HG03064 (cell line): Measurements from ENCODE around the gene MMP11.
"Not testable (repeated sequence)": the region's sequence is repeated elsewhere in the genome, so short reads cannot be mapped to it uniquely, and the experiment has no call there.

Experiments used
- ATAC-seq: cut with Tn5 transposase; IDR thresholded peaks from one replicate; pipeline ENCODE4 v1.9.1; 2021; ENCODE audit warnings: low read depth; ENCODE audit not compliant: unreplicated experiment

The MMP11 gene, protein sequence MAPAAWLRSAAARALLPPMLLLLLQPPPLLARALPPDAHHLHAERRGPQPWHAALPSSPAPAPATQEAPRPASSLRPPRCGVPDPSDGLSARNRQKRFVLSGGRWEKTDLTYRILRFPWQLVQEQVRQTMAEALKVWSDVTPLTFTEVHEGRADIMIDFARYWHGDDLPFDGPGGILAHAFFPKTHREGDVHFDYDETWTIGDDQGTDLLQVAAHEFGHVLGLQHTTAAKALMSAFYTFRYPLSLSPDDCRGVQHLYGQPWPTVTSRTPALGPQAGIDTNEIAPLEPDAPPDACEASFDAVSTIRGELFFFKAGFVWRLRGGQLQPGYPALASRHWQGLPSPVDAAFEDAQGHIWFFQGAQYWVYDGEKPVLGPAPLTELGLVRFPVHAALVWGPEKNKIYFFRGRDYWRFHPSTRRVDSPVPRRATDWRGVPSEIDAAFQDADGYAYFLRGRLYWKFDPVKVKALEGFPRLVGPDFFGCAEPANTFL

DNA sequence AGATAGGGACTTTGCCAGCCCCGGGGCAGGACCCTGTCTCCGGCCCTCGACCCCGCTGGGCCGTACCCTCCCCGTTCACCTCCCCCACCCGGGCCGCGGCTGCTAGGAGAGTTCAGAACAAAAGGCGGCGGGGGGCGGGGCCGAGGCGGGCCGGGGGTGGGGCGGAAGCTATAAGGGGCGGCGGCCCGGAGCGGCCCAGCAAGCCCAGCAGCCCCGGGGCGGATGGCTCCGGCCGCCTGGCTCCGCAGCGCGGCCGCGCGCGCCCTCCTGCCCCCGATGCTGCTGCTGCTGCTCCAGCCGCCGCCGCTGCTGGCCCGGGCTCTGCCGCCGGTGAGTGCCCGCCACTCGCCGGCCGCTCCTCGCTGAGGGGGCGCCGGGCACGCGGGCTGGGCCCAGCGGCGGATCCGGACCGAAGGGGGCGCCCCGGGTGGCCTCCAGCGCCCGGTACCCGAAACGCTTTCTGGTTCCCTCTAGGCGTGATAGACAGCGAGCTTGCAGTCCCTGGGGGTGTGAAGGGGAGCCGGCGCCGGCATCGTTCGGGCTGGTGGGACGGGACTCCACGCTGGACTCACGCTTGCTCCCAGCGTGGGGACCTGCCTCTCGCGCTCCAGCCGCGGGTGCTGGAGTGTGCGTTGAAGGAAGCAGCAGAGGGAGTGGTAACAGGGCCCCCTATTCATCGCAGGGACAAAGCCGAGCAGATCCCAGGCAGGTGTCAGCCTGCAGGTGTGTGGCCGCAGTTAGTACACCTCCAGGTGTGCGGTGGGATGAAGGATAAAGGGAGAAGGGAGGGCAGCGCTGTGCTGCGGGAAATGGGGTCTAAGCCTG is at the start of gene MMP11:
Gene MMP11 (plus strand): TSS at position 201 of the 825 bp plus-strand sequence. CDS start 22 bp downstream, at position 223.
- ATAC-seq, result no peak

DNA sequence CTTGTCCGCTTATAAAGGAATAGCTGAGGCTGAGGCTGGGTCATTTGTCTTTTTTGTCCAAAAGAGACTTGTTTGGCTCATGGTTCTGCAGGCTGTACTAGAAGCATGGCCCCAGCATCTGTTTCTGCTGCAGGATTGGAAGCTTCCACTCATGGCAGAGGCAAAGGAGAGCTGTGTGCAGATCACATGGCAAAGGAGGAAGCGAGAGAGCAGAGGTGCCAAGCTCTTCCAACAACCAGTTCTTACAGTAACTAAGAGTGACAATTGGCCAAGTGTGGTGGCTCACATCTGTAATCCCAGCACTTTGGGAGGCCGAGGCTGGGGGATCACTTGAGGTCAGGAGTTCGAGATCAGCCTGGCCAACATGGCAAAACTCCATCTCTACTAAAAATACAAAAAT is 44.5 kb upstream of the MMP11 start:
- not testable (repeated sequence) for ATAC-seq

DNA sequence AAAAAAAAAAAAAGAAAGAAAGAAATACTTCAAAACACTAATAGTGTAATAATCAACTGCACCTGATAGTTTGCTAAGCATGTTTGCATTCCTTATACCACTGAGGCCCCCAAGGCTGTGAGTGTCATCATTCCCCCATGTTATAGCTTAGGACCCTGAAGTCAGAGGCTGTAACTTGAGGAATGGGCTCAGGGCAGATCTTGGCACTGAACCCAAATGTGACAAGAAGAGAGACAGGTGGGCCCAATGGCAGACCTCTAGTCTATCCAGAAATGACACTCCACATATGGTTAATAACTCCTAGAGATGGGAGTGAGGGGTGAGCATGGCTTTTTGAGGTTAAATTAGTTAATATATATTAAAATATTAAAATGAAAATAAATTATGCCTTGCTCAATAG is 35.0 kb upstream of the MMP11 start:
- no peak for ATAC-seq

DNA sequence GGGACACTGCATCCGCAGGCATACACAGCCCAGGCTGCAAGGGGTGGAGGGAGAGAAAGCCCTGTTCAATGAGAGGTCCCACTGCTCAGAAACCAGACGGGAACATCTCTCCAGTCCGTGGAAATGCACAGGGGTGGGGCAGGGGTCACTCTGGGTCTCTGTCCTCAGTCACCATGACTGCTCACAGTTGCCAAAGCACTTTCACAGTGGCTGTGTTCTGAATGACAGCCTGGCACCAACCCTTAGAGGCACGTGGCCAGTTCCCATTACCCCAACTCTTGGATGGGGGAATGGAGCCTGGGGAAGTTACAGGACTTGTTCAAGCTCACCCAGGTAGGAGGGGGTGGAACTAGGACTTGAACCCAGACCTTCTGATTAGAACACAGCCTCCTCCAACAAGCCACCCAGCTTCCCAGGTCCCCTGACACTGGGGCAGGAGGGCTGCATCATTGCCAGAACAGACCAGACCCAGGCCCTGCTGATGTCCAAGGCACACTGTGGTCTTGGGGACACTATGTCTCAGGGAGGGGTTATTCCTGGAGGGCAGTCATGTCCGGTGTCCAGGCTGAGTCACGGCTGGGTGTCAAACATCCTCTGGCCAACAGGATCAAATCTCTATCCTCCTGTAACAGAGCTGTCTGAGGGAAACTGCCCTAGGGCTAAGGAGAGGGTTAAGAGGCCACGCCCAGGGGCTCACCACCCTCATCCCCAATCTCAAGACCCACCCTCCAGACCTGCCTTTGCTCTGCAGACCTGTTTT is 30.0 kb upstream of the MMP11 start:
- no peak for ATAC-seq

DNA sequence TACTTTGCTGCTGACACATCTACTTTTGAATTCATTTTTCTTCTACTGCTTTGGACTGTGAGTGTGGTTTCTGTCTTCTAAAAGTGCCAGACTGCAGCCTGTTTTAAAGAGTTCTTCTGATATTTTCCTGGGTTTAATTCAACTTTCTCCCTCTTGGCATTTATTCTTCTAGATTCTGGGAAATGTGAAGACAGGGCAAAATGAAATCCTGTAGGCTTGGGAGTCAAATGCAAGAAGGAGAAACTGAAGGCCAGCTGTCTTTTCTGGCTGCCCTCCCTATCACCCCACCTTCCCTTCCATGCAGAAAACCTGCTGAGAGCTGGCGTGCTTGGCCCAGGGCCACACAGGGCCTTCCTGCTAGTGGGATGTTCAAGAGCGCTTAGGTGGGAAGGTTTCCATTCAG is 29.3 kb upstream of the MMP11 start:
- ATAC-seq, result no peak

DNA sequence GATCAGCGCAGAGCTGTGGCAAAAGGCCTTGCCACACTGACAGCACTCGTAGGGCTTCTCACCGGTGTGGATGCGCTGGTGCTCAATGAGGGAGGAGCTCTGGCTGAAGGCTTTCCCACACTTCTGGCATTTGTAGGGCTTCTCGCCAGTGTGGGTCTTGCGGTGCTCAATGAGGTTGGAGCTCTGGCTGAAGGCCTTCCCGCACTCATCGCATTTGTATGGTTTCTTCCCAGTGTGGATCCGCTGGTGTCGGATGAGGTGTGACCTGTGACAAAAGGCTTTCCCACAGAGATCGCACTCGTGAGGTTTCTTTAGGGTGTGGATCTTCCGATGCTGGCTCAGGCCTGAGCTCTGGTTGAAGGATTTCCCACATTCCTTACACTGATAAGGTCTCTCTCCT is 28.6 kb upstream of the MMP11 start:
- ATAC-seq, result no peak

DNA sequence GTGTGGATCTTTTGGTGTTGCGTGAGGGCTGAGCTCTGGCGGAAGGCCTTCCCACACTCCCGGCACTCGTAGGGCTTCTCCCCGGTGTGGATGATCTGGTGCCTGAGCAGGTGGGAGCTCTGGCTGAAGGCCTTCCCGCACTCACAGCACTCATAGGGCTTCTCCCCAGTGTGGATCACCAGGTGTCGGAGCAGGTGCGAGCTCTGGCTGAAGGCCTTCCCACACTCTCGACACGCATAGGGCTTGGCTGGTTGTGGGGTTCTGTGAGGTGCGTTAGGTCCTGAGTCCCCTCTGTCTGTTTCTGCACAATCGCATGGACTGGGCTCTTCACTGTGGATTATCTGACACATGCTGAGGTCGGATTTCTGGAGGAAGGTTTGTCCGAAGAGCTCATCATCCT is 28.2 kb upstream of the MMP11 start:
- ATAC-seq, result no peak

DNA sequence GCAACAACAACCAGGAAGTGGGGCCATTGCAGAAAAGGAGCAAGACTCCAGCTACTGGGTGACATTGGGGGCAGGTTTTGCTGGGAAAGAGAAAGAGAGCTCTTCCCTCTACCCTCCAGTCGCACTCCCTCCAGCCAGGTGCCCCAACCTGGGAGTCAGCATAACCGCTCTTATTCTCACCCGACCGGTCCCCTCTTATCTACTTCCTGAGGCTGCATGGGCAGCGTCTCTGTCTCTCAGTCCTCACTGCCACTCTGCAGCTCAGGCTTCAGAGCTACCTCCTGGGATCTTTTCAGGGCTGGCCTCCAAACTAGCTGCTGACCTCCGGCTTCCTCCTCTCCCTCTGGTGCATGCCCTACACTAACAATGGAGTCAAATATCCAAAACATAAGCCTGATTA is 26.9 kb upstream of the MMP11 start:
- no peak for ATAC-seq

DNA sequence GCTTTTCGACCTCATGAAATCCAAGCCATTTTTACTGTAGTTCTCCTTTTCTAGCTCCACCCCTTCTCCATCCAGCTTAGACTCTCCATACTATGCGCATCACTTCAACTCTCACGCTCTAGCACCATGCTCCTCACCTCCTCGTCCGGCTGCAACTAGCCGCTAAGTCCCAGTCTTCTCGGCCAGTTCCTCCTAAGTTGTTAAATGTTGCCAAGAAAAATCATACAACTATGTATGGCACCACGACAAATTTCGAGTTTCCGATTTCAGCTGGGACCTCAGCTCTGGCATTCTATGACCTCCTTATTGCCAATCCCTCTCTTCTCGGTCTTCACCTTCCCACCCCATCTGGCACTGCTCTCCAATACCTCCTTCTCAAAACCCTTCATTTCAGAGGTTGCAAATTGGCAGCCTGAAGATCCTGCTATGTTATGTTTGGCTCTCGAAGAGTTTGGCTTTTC is 22.8 kb upstream of the MMP11 start:
- ATAC-seq, result no peak

DNA sequence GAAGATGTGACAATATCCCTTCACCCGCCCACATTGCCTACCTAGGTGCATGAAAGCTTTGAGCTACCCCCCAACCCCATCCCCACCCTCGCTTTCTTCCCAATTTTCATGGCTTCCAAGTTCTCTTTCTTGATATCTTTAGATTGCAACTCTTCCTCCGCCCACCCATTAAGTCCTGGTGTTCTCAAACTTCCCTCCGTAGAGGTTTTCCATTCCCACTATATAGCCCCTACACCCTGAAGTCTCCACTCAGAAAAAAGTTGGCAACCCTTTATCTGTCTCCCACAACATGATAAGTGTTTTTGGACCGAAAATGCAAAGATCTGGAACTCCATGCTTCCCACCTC is 22.3 kb upstream of the MMP11 start:
- no peak for ATAC-seq

DNA sequence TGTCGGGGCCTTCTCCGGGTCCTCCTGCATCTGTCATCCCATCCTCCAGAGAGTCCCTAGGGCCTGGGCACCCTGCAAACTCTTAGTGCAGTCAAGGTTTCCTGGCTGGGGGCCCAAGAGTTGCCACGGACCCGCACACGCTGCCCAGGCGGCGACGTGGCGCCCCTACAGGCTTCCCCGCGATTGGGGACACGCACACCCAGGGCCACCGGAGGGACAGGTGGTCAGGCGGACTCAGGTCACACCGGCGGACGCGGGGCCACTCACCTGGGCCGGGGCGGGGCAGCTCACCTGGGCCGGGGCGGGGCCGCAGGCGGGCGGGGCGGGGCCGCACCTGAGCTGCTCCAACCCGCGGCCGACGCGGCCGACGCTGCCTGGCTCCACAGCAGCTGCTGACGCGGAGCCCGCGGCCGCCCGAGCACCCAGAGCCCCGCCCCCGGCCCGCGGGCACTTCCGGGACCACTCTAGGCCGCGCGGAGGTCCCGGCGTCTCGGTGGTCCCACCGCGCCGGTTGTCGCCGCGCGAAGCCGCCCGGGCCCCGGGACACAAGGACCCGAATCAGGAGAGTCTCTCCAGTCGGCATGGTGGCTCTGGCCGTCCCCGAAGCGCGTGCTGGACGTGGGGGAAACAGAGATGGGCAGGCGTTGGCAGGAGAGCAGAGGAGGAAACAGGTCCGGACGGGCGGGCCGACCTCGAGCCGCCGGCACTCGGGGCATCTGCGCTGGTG is 21.8 kb upstream of the MMP11 start, which contains the start of gene ZNF70:
Gene ZNF70 (minus strand): TSS at position 399 of the 727 bp plus-strand sequence. CDS start 5,972 bp downstream, outside the sequence.
- peak; percentile 68 for ATAC-seq

DNA sequence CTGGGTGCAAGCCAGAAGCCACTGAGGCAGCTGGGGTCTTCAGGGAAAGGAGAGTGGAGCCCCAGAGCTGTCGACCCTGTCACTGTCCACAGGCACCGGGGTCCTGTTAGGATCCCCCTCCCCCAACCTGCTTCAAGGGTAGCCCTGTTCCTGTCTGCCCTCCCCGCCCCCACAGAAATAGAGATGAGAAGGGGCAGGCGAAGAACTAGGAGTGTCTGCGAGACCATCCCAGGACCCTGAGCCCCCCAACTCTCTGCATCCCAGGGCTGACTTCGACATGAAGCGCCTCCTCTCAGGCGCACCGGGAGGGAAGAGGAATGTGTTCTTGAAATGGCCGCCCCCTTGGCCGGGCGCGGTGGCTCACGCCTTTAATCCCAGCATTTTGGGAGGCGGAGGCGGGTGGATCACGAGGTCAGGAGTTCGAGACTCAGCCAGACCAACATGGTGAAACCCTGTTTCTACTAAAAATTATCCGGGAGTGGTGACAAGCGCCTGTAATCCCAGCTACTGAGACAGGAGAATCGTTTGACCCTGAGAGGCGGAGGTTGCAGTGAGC is 21.1 kb upstream of the MMP11 start:
- no peak for ATAC-seq

DNA sequence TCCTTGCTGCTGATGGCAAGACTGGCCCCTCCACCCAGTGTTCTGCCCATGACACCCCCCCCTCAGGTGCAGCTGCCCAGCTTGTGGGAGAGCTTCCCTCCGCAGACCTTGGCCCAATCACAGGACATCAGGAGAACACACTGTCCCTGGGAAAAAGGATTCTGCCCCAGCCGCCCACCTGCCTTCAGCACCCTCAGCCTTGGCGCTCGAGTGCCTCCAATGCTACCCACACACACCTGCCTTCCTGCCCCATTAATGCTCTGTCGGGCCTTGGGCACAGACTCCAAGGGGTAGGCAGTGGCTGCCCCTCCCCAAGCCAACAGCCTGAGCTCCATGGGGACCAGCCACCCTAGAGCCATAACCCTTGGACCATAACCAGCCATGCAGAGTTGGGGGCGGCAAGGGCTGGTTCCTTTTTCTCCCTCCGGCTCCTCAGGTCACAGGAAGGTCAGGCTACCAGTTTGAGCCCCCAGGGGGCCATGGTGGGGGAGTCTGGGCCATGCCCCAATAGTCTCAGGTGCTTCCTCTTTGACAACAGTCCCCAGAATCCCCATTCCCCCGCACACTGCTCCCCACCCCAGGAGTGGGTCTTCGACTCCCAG is 20.5 kb upstream of the MMP11 start:
- ATAC-seq, result no peak

DNA sequence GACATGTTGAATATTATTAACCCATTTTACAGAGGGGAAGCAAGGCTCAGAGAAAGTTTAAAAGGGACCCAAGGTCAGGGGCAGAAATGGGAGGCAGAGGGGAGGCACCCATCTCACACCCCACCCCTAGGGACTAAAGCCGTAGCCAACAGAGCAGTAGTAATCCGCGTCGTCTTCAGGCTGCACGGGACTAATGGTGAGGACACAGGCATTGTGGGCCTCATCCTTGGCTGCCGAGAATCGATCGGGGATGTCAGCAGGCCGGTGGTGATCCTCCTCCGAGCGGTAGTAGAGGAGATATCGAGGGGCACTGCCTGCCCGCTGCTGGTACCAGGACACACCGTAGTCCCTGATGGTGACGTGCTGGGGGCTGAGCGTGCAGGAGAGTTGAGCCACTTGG is 19.9 kb upstream of the MMP11 start:
- ATAC-seq, result no peak

DNA sequence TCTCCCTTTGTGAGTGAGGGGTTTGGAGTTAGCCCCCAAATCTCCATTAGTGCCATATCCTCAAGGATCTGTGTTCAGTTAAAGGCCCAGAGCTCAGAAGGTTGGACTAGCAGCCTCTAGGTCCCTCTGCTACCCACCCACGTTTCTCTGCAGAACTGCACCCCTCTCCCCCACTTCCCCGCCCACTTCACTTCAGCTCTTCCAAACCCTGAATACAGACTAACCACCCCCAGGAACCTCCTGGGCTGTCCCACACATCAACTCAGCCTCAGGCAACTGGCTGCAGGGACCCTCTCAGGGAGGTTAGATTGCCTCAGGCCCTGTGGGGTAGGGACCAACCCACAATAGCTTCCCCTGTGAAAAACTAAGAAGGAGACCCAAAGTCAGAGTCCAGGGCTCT is 19.3 kb upstream of the MMP11 start:
- no peak for ATAC-seq

DNA sequence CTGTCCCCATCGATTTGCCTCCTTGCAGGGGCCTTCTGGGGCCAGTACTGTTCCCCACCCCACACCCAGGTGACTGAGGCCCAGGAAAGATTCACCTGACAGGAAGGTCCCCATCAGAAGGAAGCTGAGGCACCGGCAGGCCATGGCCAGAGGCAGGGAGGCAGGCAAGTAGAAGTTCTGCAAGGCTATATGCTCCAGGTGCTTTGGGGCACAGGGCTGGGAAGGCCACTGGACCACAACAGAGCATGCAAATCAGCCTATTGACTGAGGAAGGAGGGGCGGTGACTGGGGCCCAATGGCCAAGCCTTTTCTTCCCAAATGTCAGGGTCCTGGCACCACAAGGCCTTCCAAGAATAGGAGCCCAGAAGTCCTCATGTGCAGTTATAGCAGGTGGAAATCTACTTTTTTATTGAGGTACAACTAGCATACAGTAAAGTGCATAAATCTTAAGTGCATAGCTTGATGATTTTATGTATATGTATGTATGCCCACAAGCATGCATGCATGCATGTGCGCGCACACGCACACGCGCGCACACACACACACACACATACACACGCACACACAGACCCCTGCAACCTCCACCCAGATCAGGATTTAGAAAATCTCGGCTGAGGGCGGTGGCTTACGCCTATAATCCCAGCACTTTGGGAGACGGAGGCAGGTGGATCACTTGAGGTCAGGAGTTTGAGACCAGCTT is 18.3 kb upstream of the MMP11 start, which contains the start of gene VPREB3:
Gene VPREB3 (minus strand): TSS at position 206 of the 700 bp plus-strand sequence. CDS start 62 bp downstream, at position 144.
- ATAC-seq, result no peak

DNA sequence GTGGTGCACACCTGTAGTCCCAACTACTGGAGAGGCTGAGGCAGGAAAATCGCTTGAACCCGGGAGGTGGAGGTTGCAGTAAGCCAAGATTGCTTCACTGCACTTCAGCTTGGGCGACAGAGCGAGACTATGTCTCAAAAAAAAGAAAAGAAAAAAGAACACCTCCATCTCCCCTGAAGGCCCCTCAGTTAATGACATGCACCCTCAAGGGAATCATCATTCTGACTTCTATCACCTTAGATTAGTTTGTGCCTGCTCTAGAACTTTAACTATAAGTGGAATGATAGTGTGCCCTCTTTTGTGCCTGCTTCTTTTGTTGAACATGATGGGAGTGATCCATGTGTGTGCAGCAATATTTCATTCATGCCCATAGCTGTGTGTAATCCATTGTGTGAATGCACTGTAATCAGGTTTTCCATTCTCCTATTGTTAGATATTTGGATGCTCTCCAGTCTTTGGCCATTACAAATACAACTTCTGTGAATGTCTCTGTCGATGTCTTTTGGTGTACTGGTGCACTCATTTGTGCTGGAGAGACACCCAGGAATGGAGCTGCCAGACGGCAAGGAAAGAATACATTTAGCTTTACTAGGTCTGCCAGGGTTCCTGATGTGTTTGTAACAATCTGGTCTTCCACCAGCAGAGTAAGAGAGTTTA is 17.5 kb upstream of the MMP11 start:
- no peak for ATAC-seq

DNA sequence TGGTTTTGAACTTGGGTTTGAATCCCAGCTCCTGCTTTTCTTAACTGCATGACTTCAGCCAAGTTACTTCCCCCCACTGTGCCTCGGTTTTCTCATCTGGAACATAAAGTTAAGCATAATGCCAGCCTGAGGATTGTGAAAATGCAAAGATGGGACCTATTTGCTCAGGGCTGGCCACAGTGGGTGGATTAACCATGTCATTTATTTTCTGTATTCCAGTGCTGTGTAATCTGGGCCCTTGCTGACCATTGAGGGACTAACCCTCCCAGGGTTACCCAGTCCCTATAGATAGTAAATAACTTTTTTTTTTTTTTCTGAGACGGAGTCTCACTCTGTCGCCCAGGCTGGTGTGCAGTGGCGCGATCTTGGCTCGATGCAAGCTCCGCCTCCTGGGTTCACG is 16.9 kb upstream of the MMP11 start:
- no peak for ATAC-seq
